Suppressor macrophage treated with lipopolysaccharide for 1 hour (primary cell): ENCODE measurements around the gene FLRT3.

Source experiments
- DNase-seq, 3 donors: peaks; one replicate each; pipeline ENCODE4 v3.0.0-alpha.2; 2020 to 2022

FLRT3 gene

GRCh38 chr20:14313341-14314020 lies 23.9 kb downstream of the FLRT3 start:
- no peak for DNase-seq

GRCh38 chr20:14312001-14312400 lies 25.4 kb downstream of the FLRT3 start:
- no peak for DNase-seq

DNA sequence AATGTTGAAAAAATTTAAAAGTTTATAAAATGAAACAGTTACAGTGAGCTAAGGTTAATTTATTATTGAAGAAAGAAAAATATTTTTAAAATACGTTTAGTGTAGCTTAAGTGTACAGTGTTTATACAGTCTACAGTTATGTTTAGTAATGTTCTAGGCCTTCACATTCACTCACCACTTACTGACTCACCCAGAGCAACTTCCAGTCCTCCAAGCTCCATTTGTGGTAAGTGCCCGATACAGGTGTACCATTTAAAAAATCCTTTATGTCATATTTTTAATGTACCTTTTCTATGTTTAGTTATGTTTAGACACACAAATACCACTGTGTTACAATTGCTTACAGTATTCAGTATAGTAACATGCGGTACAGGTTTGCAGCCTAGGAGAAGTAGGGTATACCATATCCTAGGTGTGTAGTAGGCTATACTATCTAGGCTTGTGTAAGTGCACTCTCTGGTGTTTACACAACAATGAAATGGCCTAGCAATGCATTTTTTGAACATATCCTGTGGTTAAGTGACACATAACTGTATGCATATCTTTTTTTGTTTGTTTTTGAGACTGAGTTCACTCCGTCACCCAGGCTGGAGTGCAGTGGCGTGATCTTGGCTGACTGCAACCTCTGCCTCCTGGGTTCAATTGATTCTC lies 26.3 kb downstream of the FLRT3 start:
- DNase-seq = no peak

GRCh38 chr20:14307956-14308355 lies 29.5 kb downstream of the FLRT3 start:
- DNase-seq = no peak

- no peak for DNase-seq
These were observed 32.9 kb downstream of the FLRT3 start for GRCh38 chr20:14304472-14304871.

DNA sequence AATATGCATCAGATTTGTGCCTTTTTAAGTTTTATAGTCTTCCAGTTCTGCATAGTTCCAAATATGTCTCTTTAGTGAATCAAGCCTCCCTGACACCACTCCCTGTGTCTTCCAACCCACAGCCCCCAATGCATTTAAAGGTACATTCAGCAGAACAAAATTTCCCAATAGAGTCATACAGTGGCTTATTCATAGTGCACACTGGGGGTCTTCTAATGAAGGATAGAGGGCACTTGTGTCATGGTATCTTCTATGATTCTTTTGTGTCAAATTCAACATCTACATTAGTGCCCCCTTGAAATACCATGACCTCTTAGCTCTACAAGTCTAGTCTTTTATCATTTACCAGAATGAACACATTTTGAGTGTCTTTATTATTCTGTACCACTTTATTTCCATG lies 33.8 kb downstream of the FLRT3 start:
- no peak for DNase-seq

DNA sequence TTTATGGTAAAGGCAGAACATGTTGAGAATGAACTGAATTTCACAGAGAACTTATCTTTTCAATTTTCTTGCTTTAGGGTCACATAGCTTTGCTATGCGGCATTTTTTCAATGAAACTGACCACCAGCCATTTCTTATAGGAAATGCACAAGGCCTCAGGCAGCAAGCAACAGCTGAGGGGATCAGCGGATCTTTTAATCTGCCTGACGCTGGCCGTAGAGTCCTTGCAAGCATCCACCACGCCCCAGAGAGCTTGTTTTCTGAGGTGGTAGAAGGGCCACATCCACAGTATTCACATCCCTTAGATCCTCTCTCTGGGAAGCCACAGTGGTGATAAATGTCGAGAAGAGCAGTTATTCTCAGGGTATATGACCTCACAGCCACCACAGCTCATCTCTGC lies 34.3 kb downstream of the FLRT3 start:
- no peak for DNase-seq

DNA sequence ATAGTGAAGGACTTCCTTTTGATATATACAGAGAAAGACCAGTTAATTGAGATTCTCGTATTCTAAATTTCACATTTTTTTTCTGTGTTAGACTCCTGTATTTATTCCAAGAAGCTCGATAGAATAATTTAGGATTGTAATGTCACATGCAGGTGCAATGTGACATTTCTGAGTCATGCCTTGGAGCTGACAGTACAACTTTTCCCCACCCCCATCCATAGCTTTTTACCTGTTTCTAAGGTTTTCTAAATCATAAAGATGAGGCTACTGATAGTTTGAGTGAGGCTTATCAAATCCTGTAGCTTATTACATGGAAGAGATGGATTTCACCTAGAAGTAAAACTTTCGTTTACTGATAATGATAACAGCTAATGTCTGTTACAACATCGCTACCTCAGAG lies 37.6 kb downstream of the FLRT3 start:
- DNase-seq = no peak

- no peak for DNase-seq
These were observed 41.6 kb downstream of the FLRT3 start for GRCh38 chr20:14295770-14296309.

GRCh38 chr20:14295238-14295637 lies 42.2 kb downstream of the FLRT3 start:
- DNase-seq = no peak

- no peak for DNase-seq
These were observed 45.9 kb downstream of the FLRT3 start for GRCh38 chr20:14291502-14291901.

GRCh38 chr20:14288341-14289330 lies 48.8 kb downstream of the FLRT3 start:
- no peak for DNase-seq

GRCh38 chr20:14284443-14284842 lies 53.0 kb downstream of the FLRT3 start:
- DNase-seq = no peak

DNA sequence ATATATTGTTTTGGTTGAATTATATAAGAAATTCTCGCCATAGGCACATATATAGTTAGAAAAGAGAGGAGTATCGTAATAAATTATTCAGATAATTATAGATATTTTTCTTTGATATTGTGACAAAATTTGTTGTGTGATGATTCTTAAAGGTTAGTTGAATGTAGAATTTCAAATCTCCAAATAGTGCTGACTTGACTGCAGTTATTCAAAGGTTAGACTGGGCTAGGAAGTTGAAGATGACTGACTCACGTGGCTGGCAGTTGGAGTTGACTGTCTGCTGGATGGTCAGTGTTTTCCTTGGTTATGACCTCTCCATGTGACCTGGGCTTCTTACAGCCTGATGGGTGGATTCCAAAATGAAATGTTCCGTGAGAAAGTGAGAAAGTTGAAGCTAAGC lies 55.3 kb downstream of the FLRT3 start:
- DNase-seq = no peak
